Fibroblast of mammary gland (primary cell): ENCODE measurements around the gene CLTB.
A peak's percentile ranks its signal among the peaks of the same experiment; 100 is the strongest.
"Not testable (repeated sequence)": the region's sequence is repeated elsewhere in the genome, so short reads cannot be mapped to it uniquely, and the experiment has no call there.

Experiments used
- DNase-seq: peaks from one replicate; pipeline ENCODE4 v3.0.0-alpha.2; 2010; ENCODE audit warnings: low read depth
- H3K4me3 ChIP-seq: 2 replicates; pipeline ENCODE4 v1.5.1; 2011; ENCODE audit warnings: low read depth, mild to moderate bottlenecking, low read length, moderate library complexity; ENCODE audit not compliant: control insufficient read depth
- TF ChIP-seq, protein P1 (sequence below): conservative IDR thresholded peaks from 2 replicates; pipeline ENCODE4 v1.5.1; 2011; ENCODE audit warnings: low read depth, low read length, inconsistent platforms; ENCODE audit not compliant: control insufficient read depth, insufficient read depth

Gene CLTB

DNA sequence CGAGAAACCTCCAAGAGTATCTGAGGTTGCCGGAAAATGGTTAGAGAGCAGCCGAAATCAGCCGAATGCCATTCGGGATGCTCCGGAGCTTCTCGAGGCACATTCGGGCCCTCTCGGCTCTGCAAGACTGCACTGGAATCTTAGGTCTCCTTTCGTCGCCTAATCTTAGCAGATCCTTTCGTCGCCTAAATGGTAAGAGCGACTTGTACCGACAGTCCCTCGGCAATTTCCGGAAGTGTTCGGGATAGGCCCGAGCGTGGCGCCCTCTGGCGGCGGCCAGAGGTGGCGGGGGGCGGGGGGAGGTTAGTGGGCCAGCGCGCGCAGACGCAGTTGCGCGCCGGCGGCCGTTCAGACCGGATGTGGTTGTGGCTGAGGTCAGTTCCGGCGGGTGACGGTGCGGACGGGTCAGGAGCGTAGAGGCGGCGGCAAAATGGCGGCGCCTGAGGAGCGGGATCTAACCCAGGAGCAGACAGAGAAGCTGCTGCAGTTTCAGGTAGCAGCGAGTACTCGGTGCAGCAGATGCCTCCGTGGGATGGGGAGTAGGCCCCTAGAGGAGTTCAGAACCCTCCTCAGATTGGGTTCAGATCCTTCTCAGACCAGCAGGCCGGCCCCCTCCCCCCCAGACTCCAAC is 31.8 kb upstream of the CLTB start, which contains the start of gene FAF2:
Gene FAF2 (plus strand): TSS at position 408 of the 631 bp plus-strand sequence. CDS start 23 bp downstream, at position 431.
- TF ChIP-seq, protein P1, sequence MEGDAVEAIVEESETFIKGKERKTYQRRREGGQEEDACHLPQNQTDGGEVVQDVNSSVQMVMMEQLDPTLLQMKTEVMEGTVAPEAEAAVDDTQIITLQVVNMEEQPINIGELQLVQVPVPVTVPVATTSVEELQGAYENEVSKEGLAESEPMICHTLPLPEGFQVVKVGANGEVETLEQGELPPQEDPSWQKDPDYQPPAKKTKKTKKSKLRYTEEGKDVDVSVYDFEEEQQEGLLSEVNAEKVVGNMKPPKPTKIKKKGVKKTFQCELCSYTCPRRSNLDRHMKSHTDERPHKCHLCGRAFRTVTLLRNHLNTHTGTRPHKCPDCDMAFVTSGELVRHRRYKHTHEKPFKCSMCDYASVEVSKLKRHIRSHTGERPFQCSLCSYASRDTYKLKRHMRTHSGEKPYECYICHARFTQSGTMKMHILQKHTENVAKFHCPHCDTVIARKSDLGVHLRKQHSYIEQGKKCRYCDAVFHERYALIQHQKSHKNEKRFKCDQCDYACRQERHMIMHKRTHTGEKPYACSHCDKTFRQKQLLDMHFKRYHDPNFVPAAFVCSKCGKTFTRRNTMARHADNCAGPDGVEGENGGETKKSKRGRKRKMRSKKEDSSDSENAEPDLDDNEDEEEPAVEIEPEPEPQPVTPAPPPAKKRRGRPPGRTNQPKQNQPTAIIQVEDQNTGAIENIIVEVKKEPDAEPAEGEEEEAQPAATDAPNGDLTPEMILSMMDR, result peak; percentile 63
- peak within 1 kb of the TSS; percentile 99 for H3K4me3 ChIP-seq
- DNase-seq, result peak; percentile 99

DNA sequence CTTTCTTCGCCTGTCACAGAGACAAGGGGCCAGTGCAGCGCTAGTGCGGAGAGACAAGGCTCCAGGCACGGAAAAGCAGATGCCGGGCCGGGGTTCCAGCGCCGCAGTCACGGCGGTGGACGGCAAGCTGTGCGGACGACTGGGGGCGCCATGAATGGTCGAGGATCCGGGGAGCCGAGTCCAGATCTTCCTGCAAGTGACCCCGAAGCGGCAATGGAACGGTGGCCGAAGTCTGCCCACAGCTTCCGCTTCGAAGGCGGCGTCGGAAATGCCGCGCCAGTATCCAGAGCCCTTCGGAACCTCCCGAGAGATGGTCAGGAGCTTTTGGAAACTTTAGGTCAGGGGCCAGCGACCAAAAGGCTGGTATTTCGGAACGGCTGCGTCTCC is 31.2 kb upstream of the CLTB start:
- TF ChIP-seq, protein P1, result no peak
- H3K4me3 ChIP-seq, result peak overlapping the region; percentile 99
- DNase-seq, result no peak

DNA sequence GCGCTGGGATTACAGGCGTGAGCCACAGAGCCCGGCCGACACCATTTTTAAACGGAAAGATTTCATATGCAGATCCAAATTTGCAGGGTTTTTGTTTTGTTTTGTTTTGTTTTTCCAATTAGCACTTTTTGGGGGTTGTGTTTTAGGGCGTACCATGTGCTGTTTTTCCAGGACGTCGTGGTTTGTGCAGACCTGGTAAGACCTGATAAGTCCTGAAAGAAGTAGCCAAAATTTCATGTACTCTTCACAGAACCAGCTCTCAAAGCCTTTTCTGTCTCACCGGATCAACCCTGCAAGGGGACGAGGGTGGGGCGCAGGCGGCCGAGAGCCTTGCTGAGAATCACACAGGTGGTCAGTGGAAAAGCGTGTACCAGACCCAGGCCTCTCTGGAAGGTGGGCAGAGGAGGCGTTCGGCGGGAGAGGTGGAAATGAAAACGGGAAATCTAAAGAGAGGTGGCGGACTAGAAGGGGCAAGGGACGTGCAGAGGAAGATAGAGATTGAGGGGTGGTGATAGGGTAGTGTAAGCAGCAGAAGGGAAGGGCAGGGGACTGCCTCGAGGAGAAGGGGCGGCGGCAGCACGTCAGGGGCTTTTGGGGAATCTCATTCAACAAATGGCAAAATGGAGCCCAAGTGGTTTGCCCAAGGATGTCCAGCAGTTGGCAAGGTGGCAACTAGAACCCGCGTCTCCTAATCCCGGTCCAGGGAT is 30.7 kb upstream of the CLTB start:
- DNase-seq, result no peak
- H3K4me3 ChIP-seq, result peak overlapping the region; percentile 99
- TF ChIP-seq, protein P1, result no peak

DNA sequence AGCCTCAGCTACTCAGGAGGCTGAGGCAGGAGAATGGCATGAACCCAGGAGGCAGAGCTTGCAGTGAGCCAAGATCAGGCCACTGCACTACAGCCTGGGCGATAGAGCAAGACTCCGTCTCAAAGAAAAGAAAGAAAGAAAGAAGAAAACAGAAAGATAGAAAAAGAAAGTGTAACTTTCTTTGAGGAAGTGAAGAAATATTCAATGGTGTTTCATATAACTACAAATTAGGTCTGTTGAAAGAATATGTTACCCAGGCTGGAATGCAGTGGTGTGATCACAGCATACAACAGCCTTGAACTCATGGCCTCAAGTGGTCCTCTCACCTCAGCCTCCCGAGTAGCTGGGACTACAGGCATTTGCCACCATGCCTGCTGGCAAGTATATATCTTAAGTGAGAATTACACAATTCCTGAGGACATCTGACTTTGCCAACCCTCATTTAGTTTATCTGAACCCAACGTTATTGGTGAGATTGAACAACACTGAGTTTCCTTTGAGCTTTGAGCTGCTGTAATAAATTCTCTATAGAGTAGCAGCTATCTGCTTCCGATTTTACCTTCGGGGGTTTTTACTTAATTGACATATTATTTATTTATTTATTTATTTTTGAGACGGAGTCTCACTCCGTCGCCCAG is 29.8 kb upstream of the CLTB start:
- H3K4me3 ChIP-seq, result no peak overlapping the region
- TF ChIP-seq, protein P1, result no peak
- no peak for DNase-seq

DNA sequence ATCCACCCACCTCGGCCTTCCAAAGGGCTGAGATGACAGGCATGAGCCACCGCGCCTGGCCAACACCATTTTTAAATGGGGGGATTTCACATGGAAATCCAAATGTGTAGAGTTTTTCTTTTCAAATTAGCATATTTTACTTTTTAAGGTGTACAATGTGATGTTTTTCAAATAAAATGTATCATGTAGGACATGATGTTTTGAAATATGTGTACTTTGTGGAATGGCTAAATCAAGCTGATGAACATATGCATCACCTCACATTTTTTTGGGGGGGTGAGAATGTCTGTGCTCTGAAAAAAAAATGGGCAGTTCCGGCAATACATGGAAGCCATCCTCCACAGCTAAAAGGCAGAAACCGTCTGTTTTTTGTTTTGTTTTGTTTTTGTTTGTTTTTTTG is 28.4 kb upstream of the CLTB start:
- TF ChIP-seq, protein P1, result no peak
- no peak for DNase-seq
- H3K4me3 ChIP-seq, result no peak overlapping the region

DNA sequence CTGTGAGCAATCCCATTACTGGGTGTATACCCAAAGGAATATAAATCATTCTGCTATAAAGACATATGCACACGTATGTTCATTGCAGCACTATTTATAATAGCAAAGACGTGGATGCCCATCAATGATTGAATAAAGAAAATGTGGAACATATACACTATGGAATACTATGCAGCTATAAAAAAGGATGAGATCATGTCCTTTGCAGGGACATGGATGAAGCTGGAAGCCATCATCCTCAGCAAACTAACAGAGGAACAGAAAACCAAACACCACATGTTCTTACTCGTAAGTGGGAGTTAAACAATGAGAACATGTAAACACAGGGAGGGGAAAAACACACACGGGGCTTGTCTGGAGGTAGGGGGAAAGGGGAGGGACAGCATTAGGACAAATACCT is 26.6 kb upstream of the CLTB start:
- not testable (repeated sequence) for DNase-seq, H3K4me3 ChIP-seq

DNA sequence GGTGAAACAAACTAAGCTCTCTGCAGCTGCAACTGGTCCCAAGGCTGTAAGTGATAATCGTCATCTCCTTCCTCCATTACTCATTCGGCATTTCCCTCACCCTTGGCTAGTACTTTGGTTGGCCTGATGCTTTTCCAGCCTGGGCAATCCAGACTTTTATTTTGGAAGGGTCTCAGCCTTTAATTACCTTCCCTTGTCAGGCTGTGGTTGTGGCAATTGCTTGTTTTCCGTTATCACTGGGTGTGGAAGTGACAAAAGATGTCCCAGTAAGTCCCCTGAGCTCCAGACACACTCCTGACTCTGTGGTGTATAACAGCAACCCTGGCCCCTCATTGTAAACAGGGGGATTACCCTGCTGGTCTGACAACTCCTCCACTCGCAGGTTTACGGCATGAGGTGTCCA is 25.6 kb upstream of the CLTB start:
- H3K4me3 ChIP-seq, result no peak overlapping the region
- DNase-seq, result peak; percentile 59
- TF ChIP-seq, protein P1, result no peak
